Progenitor cell of endocrine pancreas (in vitro differentiated cells): Measurements from ENCODE around the gene MYNN. TPM values are rescaled to one million over a fixed set of nuclear protein-coding genes. Genes with fewer than 3 reads are reported as not detected.
A peak's percentile ranks its signal among the peaks of the same experiment; 100 is the strongest.

Source experiments
- DNase-seq: peaks from one replicate; pipeline ENCODE4 v3.0.0; 2021; ENCODE audit warnings: low spot score; ENCODE audit not compliant: unreplicated experiment
- H3K27ac Mint-ChIP-seq: 2 replicates; pipeline ENCODE4 v1.8.0; 2021; ENCODE audit warnings: mild to moderate bottlenecking, moderate library complexity, mixed read lengths
- H3K27me3 Mint-ChIP-seq: 2 replicates; pipeline ENCODE4 v1.8.0; 2021; ENCODE audit warnings: mixed read lengths
- H3K36me3 Mint-ChIP-seq: 2 replicates; pipeline ENCODE4 v1.8.0; 2022; ENCODE audit warnings: mixed read lengths; ENCODE audit not compliant: insufficient read depth
- H3K4me1 Mint-ChIP-seq: 2 replicates; pipeline ENCODE4 v1.8.0; 2021; ENCODE audit warnings: low read depth, mixed read lengths
- H3K4me3 Mint-ChIP-seq: 2 replicates; pipeline ENCODE4 v1.8.0; 2021; ENCODE audit warnings: low read depth, mild to moderate bottlenecking, moderate library complexity, mixed read lengths
- H3K9me3 Mint-ChIP-seq: 2 replicates; pipeline ENCODE4 v1.8.0; 2021; ENCODE audit warnings: low read depth, mixed read lengths
- CTCF ChIP-seq: fragments of 200-600 bp; sonication (generic); IDR thresholded peaks from one replicate; pipeline ENCODE4 v1.5.0; 2021; ENCODE audit warnings: antibody characterized with exemption, mild to moderate bottlenecking; ENCODE audit not compliant: unreplicated experiment
- total RNA-seq: library from RNA; stranded (reverse); gene quantifications from 2 replicates; pipeline ENCODE4 v1.2.1, GENCODE V29; 2021

The MYNN gene
- total RNA-seq, 1 donor from 2014 or later, result 15.8 TPM

- H3K4me1 Mint-ChIP-seq, result no peaks in the 10 kb centered on the region
Measured at GRCh38 chr3:169780742-169781141, 7.5 kb downstream of the MYNN start.

GRCh38 chr3:169781209-169781855, 8.1 kb downstream of the MYNN start:
- no peaks in the 10 kb centered on the region for H3K4me1 Mint-ChIP-seq
- no peaks in the 10 kb centered on the region for H3K9me3 Mint-ChIP-seq
- H3K27me3 Mint-ChIP-seq, result no peaks in the 10 kb centered on the region
- TF ChIP-seq CTCF, result no peak
- DNase-seq, result no peak
- H3K36me3 Mint-ChIP-seq, result peaks cover 23% of the 10 kb centered on the region
- no peak overlapping the region for H3K4me3 Mint-ChIP-seq
- H3K27ac Mint-ChIP-seq, result no peak overlapping the region

More at GRCh38 chr3:169780742-169781141, 7.5 kb downstream of the MYNN start:
- Mint-ChIP-seq H3K4me3 (no peak overlapping the region), H3K27me3 (no peaks in the 10 kb centered on the region), H3K36me3 (peaks cover 19% of the 10 kb centered on the region), H3K27ac (no peak overlapping the region), H3K9me3 (no peaks in the 10 kb centered on the region)
- TF ChIP-seq CTCF, result no peak
- DNase-seq, result no peak

- TF ChIP-seq CTCF, result no peak
- Mint-ChIP-seq H3K27me3 (no peaks in the 10 kb centered on the region), H3K9me3 (no peaks in the 10 kb centered on the region), H3K27ac (no peak overlapping the region), H3K4me1 (no peaks in the 10 kb centered on the region), H3K36me3 (peaks cover 14% of the 10 kb centered on the region), H3K4me3 (no peak overlapping the region)
- DNase-seq, result no peak
Measured at GRCh38 chr3:169787120-169787519, 13.9 kb downstream of the MYNN start.

GRCh38 chr3:169787791-169788190, 14.6 kb downstream of the MYNN start:
- Mint-ChIP-seq H3K4me3 (no peak overlapping the region), H3K4me1 (no peaks in the 10 kb centered on the region), H3K36me3 (peaks cover 15% of the 10 kb centered on the region), H3K27ac (no peak overlapping the region), H3K9me3 (no peaks in the 10 kb centered on the region), H3K27me3 (no peaks in the 10 kb centered on the region)
- no peak for DNase-seq
- no peak for TF ChIP-seq CTCF

GRCh38 chr3:169790219-169790618, 17.0 kb downstream of the MYNN start:
- Mint-ChIP-seq H3K9me3 (no peaks in the 10 kb centered on the region), H3K4me3 (no peak overlapping the region), H3K4me1 (no peaks in the 10 kb centered on the region), H3K27ac (peak overlapping the region; percentile 17), H3K27me3 (no peaks in the 10 kb centered on the region), H3K36me3 (peaks cover 17% of the 10 kb centered on the region)
- no peak for DNase-seq
- no peak for TF ChIP-seq CTCF
